CD4-positive, alpha-beta T cell treated with Interleukin-17A for 1 hour (primary cell): ENCODE data around the gene ZFP90.

Experiments used
- DNase-seq: peaks from one replicate; pipeline ENCODE4 v3.0.0-alpha.2; 2020

ZFP90 gene

GRCh38 chr16:68592466-68593337 lies 53.6 kb downstream of the ZFP90 start:
- peak; percentile 52 for DNase-seq

- no peak for DNase-seq
Measured at GRCh38 chr16:68596266-68596665, 57.2 kb downstream of the ZFP90 start.

- no peak for DNase-seq
Measured at GRCh38 chr16:68599586-68599985, 60.5 kb downstream of the ZFP90 start.

DNA sequence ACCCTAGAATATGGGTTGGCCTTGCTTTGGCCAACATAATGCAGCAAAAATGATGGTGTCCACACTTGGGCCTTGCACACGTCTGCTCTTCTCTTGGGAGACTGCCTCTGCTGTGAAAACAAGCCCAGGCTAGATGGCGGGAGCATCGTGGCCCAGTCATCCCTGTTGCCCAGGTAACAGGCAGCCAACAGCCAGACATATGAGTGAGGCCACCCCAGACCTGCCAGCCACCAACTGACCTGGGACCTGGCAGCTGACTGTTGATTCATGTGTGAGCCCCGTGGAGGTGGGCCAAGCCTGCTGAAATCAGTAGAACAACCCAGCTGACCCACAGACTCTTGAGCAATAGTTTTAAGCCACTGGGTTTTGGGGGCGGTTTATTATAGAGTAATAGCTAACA lies 66.7 kb downstream of the ZFP90 start:
- no peak for DNase-seq

- no peak for DNase-seq
Measured at GRCh38 chr16:68607443-68607842, 68.4 kb downstream of the ZFP90 start.

DNA sequence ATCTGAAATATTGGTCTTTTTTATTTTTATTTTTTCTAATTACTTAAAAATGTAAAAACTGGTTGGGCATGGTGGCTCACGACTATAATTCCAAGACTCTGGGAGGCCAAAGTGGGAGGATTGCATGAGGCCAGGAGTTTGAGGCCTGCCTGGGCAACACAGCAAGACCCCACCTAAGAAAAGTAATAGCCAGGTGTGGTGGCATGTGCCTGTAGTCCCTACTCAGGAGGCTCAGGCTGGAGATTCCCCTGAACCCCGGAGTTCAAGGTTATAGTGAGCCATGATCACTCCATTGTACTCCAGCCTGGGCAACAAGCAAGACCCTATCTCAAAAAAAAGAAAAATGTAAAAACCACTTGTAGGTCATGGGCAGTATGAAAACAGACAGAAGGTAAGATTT lies 69.2 kb downstream of the ZFP90 start:
- DNase-seq, result no peak

GRCh38 chr16:68612996-68613395 lies 73.9 kb downstream of the ZFP90 start:
- DNase-seq, result no peak

GRCh38 chr16:68617734-68618133 lies 78.6 kb downstream of the ZFP90 start:
- DNase-seq, result no peak
